ENCODE results near the gene PLP1. TPM values are rescaled to one million over a fixed set of nuclear protein-coding genes. Genes with fewer than 3 reads are reported as not detected.

The PLP1 gene, protein sequence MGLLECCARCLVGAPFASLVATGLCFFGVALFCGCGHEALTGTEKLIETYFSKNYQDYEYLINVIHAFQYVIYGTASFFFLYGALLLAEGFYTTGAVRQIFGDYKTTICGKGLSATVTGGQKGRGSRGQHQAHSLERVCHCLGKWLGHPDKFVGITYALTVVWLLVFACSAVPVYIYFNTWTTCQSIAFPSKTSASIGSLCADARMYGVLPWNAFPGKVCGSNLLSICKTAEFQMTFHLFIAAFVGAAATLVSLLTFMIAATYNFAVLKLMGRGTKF
- 0.46 TPM in 1 of 2 replicates, not detected in the other for total RNA-seq

DNA sequence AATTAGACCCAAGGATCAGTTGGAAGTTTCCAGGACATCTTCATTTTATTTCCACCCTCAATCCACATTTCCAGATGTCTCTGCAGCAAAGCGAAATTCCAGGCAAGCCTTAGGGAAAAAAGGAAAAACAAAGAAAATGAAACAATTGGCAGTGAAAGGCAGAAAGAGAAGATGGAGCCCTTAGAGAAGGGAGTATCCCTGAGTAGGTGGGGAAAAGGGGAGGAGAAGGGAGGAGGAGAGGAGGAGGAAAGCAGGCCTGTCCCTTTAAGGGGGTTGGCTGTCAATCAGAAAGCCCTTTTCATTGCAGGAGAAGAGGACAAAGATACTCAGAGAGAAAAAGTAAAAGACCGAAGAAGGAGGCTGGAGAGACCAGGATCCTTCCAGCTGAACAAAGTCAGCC lies at the start of gene PLP1:
TSS of gene PLP1 (plus strand) at position 295 of the 400 bp plus-strand sequence. CDS start 156 bp downstream, outside the sequence.

DNA sequence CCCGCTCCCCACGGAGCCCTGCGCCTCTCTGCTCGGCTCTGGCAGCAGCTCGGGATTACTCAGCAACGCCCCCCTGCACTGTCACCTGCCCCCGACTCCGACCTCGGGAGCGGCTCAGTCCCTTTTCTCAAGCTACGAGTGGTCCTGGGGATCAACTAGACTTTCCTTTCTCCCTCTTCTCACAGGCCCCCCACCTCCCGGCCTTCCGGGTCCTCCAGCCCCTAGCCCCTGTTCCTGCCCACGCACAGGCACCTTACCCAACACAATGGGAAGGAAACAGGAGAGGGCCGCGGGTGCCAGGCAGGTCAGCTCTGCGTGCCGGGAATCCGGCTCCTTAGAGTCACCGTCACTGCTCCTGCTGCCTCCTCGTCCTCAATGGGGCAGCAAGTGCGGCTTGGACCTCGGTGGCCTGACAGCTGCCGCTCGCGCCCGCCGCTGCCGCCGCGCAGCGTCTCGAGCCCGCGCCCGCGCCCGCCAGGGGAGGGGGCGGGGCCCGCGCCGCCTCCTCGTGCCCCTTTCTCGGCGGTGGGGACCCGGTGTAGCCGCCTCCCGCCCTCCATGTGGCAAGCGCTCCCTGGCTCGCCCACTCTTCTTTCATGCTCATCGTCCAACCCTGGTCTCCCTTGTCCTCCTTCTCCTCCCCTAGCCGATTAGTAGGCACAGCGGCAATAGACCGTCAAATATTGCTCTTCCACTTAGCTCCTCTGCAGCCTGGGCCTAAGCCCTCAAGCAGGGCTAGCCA lies 55.3 kb downstream of the PLP1 start, which contains the start of gene RAB9B:
TSS of gene RAB9B (minus strand) at position 455 of the 742 bp plus-strand sequence. CDS start 6,473 bp downstream, outside the sequence.

Other genes starting within 250 kb of the PLP1 start
- 35.0 and 35.9 TPM in 2 replicates for gene TCEAL4, start 191.3 kb upstream of the PLP1 start, total RNA-seq
- 11.1 and 16.3 TPM in 2 replicates for gene TCEAL3, start 168.9 kb upstream of the PLP1 start, total RNA-seq
- 16.6 and 20.1 TPM in 2 replicates for gene TCEAL1, start 147.9 kb upstream of the PLP1 start, total RNA-seq
- gene MORF4L2, start 90.1 kb upstream of the PLP1 start, total RNA-seq = 309 and 484 TPM in 2 replicates
- not detected in 2 replicates for gene TMEM31, start 65.9 kb upstream of the PLP1 start, total RNA-seq
- 0.91 and 1.3 TPM in 2 replicates for gene RAB9B, start 55.4 kb downstream of the PLP1 start, total RNA-seq
- 1.3 and 1.5 TPM in 2 replicates for gene TMSB15B, start 185.8 kb downstream of the PLP1 start, total RNA-seq
- not detected in 2 replicates for gene H2BW1, start 236.9 kb downstream of the PLP1 start, total RNA-seq

Data from smooth muscle cell of the pulmonary artery (primary cell).